VCaP (cell line): ENCODE measurements around the gene RNF19B.
"Not testable (repeated sequence)": the region's sequence is repeated elsewhere in the genome, so short reads cannot be mapped to it uniquely, and the experiment has no call there.

Experiments used
- H3K27ac ChIP-seq: fragments of 450-650 bp; 2 replicates; pipeline ENCODE4 v1.5.1; 2017
- TF ChIP-seq, protein P1 (sequence below): fragments of 450-650 bp; conservative IDR thresholded peaks from 2 replicates; pipeline ENCODE4 v1.5.1; 2017; ENCODE audit warnings: mild to moderate bottlenecking, moderate library complexity

The RNF19B gene

DNA sequence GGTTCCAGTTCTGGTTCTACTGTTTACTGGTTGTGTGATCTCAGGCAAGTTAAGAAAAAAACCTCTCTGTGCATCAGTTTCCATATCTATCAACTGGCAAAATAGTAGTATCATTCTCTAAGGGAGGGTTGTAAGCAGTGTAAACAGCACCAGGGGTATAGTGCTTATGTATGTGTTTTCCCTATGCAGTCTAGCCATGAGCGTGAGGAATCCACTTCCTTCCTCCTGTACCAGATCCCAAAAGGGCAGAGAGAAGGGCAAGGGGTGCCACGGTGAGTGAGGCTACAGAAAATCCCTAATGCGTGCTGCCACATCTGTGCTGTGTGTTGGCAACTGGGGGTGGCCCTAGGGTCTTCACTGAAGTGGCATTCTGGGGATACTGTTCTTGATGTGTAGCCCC lies 18.4 kb upstream of the RNF19B start:
- H3K27ac ChIP-seq = peak overlapping the region; percentile 82
- TF ChIP-seq, protein P1, sequence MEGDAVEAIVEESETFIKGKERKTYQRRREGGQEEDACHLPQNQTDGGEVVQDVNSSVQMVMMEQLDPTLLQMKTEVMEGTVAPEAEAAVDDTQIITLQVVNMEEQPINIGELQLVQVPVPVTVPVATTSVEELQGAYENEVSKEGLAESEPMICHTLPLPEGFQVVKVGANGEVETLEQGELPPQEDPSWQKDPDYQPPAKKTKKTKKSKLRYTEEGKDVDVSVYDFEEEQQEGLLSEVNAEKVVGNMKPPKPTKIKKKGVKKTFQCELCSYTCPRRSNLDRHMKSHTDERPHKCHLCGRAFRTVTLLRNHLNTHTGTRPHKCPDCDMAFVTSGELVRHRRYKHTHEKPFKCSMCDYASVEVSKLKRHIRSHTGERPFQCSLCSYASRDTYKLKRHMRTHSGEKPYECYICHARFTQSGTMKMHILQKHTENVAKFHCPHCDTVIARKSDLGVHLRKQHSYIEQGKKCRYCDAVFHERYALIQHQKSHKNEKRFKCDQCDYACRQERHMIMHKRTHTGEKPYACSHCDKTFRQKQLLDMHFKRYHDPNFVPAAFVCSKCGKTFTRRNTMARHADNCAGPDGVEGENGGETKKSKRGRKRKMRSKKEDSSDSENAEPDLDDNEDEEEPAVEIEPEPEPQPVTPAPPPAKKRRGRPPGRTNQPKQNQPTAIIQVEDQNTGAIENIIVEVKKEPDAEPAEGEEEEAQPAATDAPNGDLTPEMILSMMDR = no peak

- TF ChIP-seq, protein P1 = no peak
Measured at GRCh38 chr1:32981003-32981901, 16.6 kb upstream of the RNF19B start.

GRCh38 chr1:32980080-32980479 lies 15.5 kb upstream of the RNF19B start:
- TF ChIP-seq, protein P1 = no peak
- H3K27ac ChIP-seq = peak overlapping the region; percentile 82

More at GRCh38 chr1:32981003-32981901, 16.6 kb upstream of the RNF19B start:
- H3K27ac ChIP-seq = peak overlapping the region; percentile 82

DNA sequence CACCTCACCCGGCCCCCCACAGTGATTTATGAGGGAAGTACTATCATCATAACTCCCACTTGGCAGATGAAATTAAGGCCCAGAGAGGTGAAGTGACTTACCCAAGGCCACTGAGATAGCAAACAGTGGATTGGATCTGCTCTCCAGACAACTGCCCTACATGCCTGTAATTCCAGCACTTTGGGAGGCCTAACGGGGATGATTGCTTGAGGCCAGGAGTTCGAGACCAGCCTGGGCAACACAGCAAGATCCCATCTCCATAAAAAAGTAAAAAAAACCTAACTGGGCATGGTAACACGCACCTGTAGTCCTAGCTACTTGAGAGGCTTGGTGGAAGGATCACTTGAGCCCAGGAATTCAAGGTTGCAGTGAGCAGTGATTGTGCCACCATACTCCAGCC lies 14.2 kb upstream of the RNF19B start:
- no peak overlapping the region for H3K27ac ChIP-seq
- TF ChIP-seq, protein P1 = no peak

GRCh38 chr1:32977546-32978087 lies 13.0 kb upstream of the RNF19B start:
- H3K27ac ChIP-seq = no peak overlapping the region
- TF ChIP-seq, protein P1 = no peak

DNA sequence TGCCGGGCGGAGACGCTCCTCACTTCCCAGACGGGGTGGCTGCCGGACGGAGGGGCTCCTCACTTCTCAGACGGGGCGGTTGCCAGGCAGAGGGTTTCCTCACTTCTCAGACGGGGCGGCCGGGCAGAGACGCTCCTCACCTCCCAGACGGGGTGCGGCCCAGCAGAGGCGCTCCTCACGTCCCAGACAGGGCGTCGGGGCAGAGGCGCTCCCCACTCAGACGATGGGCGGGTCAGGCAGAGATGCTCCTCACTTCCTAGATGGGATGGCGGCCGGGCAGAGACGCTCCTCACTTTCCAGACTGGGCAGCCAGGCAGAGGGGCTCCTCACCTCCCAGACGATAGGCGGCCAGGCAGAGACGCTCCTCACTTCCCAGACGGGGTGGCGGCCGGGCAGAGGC lies 10.4 kb upstream of the RNF19B start:
- H3K27ac ChIP-seq = not testable (repeated sequence)

GRCh38 chr1:32973458-32973857 lies 8.8 kb upstream of the RNF19B start:
- peak overlapping the region; percentile 82 for H3K27ac ChIP-seq

- TF ChIP-seq, protein P1 = no peak
- peak overlapping the region; percentile 82 for H3K27ac ChIP-seq
Measured at GRCh38 chr1:32972814-32973428, 8.3 kb upstream of the RNF19B start.
